Measurements from ENCODE around the gene CDRT4.
"Not testable (repeated sequence)": the region's sequence is repeated elsewhere in the genome, so short reads cannot be mapped to it uniquely, and the experiment has no call there.

The CDRT4 gene

GRCh38 chr17:15467592-15467991 is at the start of gene CDRT4:
Gene CDRT4 (minus strand): TSS chr17:15467621. CDS start chr17:15440238, 27,383 bp downstream.
- no peaks in the 10 kb centered on the region for H3K9me3 Mint-ChIP-seq
- peaks cover 11% of the 10 kb centered on the region for H3K4me1 Mint-ChIP-seq
- no peak for DNase-seq (ENCODE audit: low spot score in 2 of 2)
- no peak within 1 kb of the TSS for H3K4me3 Mint-ChIP-seq
- H3K36me3 Mint-ChIP-seq = no peaks in the 10 kb centered on the region
- ATAC-seq = no peak
- H3K27ac Mint-ChIP-seq = no peak within 1 kb of the TSS

GRCh38 chr17:15516150-15516549 is 48.7 kb upstream of the CDRT4 start:
- H3K4me3 Mint-ChIP-seq = no peak overlapping the region
- peaks cover 15% of the 10 kb centered on the region for H3K4me1 Mint-ChIP-seq
- H3K9me3 Mint-ChIP-seq = no peaks in the 10 kb centered on the region
- peaks cover 9% of the 10 kb centered on the region for H3K36me3 Mint-ChIP-seq
- ATAC-seq (no peak), DNase-seq (ENCODE audit: low spot score in 2 of 2) (no peak)
- no peak overlapping the region for H3K27ac Mint-ChIP-seq

GRCh38 chr17:15514469-15514868 is 47.0 kb upstream of the CDRT4 start:
- no peak overlapping the region for H3K4me3 Mint-ChIP-seq
- DNase-seq (ENCODE audit: low spot score in 2 of 2) = no peak
- peaks cover 15% of the 10 kb centered on the region for H3K4me1 Mint-ChIP-seq
- no peaks in the 10 kb centered on the region for H3K9me3 Mint-ChIP-seq
- no peak for ATAC-seq
- H3K36me3 Mint-ChIP-seq = peaks cover 16% of the 10 kb centered on the region
- H3K27ac Mint-ChIP-seq = no peak overlapping the region

GRCh38 chr17:15513856-15514459 is 46.5 kb upstream of the CDRT4 start:
- no peak overlapping the region for H3K27ac Mint-ChIP-seq
- DNase-seq (ENCODE audit: low spot score in 2 of 2) (no peak), ATAC-seq (no peak)
- H3K4me1 Mint-ChIP-seq = peaks cover 15% of the 10 kb centered on the region
- H3K9me3 Mint-ChIP-seq = no peaks in the 10 kb centered on the region
- no peak overlapping the region for H3K4me3 Mint-ChIP-seq
- H3K36me3 Mint-ChIP-seq = peaks cover 16% of the 10 kb centered on the region

- H3K27ac Mint-ChIP-seq = no peak overlapping the region
- H3K36me3 Mint-ChIP-seq = peaks cover 16% of the 10 kb centered on the region
- no peak for DNase-seq (ENCODE audit: low spot score in 2 of 2)
- no peak overlapping the region for H3K4me3 Mint-ChIP-seq
- no peak for ATAC-seq
- no peaks in the 10 kb centered on the region for H3K9me3 Mint-ChIP-seq
- H3K4me1 Mint-ChIP-seq = peaks cover 15% of the 10 kb centered on the region
Observed at GRCh38 chr17:15513058-15513791, 45.8 kb upstream of the CDRT4 start.

GRCh38 chr17:15512071-15512709 is 44.8 kb upstream of the CDRT4 start:
- ATAC-seq = no peak
- DNase-seq (ENCODE audit: low spot score in 2 of 2) = no peak
- Mint-ChIP-seq H3K4me1 (peaks cover 15% of the 10 kb centered on the region), H3K36me3 (peaks cover 16% of the 10 kb centered on the region), H3K4me3 (no peak overlapping the region), H3K9me3 (no peaks in the 10 kb centered on the region), H3K27ac (no peak overlapping the region)

- Mint-ChIP-seq H3K36me3 (peaks cover 16% of the 10 kb centered on the region), H3K4me3 (no peak overlapping the region), H3K4me1 (peaks cover 15% of the 10 kb centered on the region), H3K27ac (no peak overlapping the region), H3K9me3 (no peaks in the 10 kb centered on the region)
- ATAC-seq (no peak), DNase-seq (ENCODE audit: low spot score in 2 of 2) (no peak)
Observed at GRCh38 chr17:15511142-15511541, 43.7 kb upstream of the CDRT4 start.

GRCh38 chr17:15510361-15510760 is 42.9 kb upstream of the CDRT4 start:
- H3K36me3 Mint-ChIP-seq = peaks cover 10% of the 10 kb centered on the region
- H3K27ac Mint-ChIP-seq = no peak overlapping the region
- H3K4me3 Mint-ChIP-seq = no peak overlapping the region
- no peak for DNase-seq (ENCODE audit: low spot score in 2 of 2)
- H3K4me1 Mint-ChIP-seq = peaks cover 10% of the 10 kb centered on the region
- no peaks in the 10 kb centered on the region for H3K9me3 Mint-ChIP-seq
- ATAC-seq = no peak

- no peak overlapping the region for H3K4me3 Mint-ChIP-seq
- no peak overlapping the region for H3K27ac Mint-ChIP-seq
- H3K4me1 Mint-ChIP-seq = peaks cover 5% of the 10 kb centered on the region
- DNase-seq (ENCODE audit: low spot score in 2 of 2) (no peak), ATAC-seq (no peak)
- peaks cover 6% of the 10 kb centered on the region for H3K36me3 Mint-ChIP-seq
- no peaks in the 10 kb centered on the region for H3K9me3 Mint-ChIP-seq
Observed at GRCh38 chr17:15509095-15509494, 41.7 kb upstream of the CDRT4 start.

- no peak for DNase-seq (ENCODE audit: low spot score in 2 of 2)
- Mint-ChIP-seq H3K27ac (no peak overlapping the region), H3K36me3 (peaks cover 6% of the 10 kb centered on the region), H3K4me3 (no peak overlapping the region), H3K9me3 (no peaks in the 10 kb centered on the region), H3K4me1 (peaks cover 8% of the 10 kb centered on the region)
- ATAC-seq = no peak
Observed at GRCh38 chr17:15508466-15508865, 41.0 kb upstream of the CDRT4 start.

- Mint-ChIP-seq H3K27ac (no peak overlapping the region), H3K9me3 (no peaks in the 10 kb centered on the region), H3K4me1 (peaks cover 11% of the 10 kb centered on the region)
Observed at GRCh38 chr17:15507896-15508295, 40.5 kb upstream of the CDRT4 start.

GRCh38 chr17:15507001-15507400 is 39.6 kb upstream of the CDRT4 start:
- no peak for ATAC-seq
- DNase-seq (ENCODE audit: low spot score in 2 of 2) = no peak
- Mint-ChIP-seq H3K4me1 (peaks cover 12% of the 10 kb centered on the region), H3K36me3 (peaks cover 7% of the 10 kb centered on the region), H3K4me3 (no peak overlapping the region), H3K9me3 (no peaks in the 10 kb centered on the region), H3K27ac (no peak overlapping the region)

More at GRCh38 chr17:15507896-15508295, 40.5 kb upstream of the CDRT4 start:
- ATAC-seq (no peak), DNase-seq (ENCODE audit: low spot score in 2 of 2) (no peak)
- Mint-ChIP-seq H3K36me3 (peaks cover 6% of the 10 kb centered on the region), H3K4me3 (no peak overlapping the region)

- not testable (repeated sequence) for H3K27ac Mint-ChIP-seq; ATAC-seq; H3K4me3 Mint-ChIP-seq; DNase-seq (ENCODE audit: low spot score in 2 of 2); H3K9me3 Mint-ChIP-seq
- peaks cover 15% of the 10 kb centered on the region for H3K36me3 Mint-ChIP-seq
- peaks cover 12% of the 10 kb centered on the region for H3K4me1 Mint-ChIP-seq
Observed at GRCh38 chr17:15505708-15506107, 38.3 kb upstream of the CDRT4 start.

GRCh38 chr17:15503731-15504130 is 36.3 kb upstream of the CDRT4 start:
- Mint-ChIP-seq H3K36me3 (peaks cover 16% of the 10 kb centered on the region), H3K4me3 (no peak overlapping the region), H3K9me3 (no peaks in the 10 kb centered on the region), H3K27ac (no peak overlapping the region), H3K4me1 (peaks cover 15% of the 10 kb centered on the region)
- DNase-seq (ENCODE audit: low spot score in 2 of 2) (no peak), ATAC-seq (no peak)

- peaks cover 16% of the 10 kb centered on the region for H3K36me3 Mint-ChIP-seq
- peaks cover 18% of the 10 kb centered on the region for H3K4me1 Mint-ChIP-seq
- H3K9me3 Mint-ChIP-seq = no peaks in the 10 kb centered on the region
- H3K27ac Mint-ChIP-seq = peak overlapping the region; percentile 36
- peak; percentile 33 to 72 for DNase-seq (ENCODE audit: low spot score in 2 of 2)
- H3K4me3 Mint-ChIP-seq = no peak overlapping the region
- peak; percentile 78 for ATAC-seq
Observed at GRCh38 chr17:15502369-15503112, 35.1 kb upstream of the CDRT4 start.
